Bronchial epithelial cell (primary cell): ENCODE data around the gene CTSS. TPM values are rescaled to one million over a fixed set of nuclear protein-coding genes. Genes with fewer than 3 reads are reported as not detected.
A peak's percentile ranks its signal among the peaks of the same experiment; 100 is the strongest.

Experiments
- DNase-seq: peaks from one replicate; pipeline ENCODE4 v3.0.0-alpha.2; 2010; ENCODE audit warnings: low read depth
- FAIRE-seq: peaks from 2 replicates; lab custom pipeline; 2011; peaks lifted over from hg19 to GRCh38; lab: Jason Lieb, UNC
- H3K27me3 ChIP-seq: 2 replicates; pipeline ENCODE4 v1.5.1; 2011; ENCODE audit warnings: low read length; ENCODE audit not compliant: control insufficient read depth, insufficient read depth
- H3K36me3 ChIP-seq: 2 replicates; pipeline ENCODE4 v1.5.1; 2011; ENCODE audit warnings: low read length; ENCODE audit not compliant: control insufficient read depth, insufficient read depth
- H3K4me3 ChIP-seq: 2 replicates; pipeline ENCODE4 v1.5.1; 2011; ENCODE audit warnings: mild to moderate bottlenecking, low read depth, low read length, control low read depth
- total RNA-seq: library from RNA; depleted of rRNA; stranded (reverse); fragments of >200 nt; gene quantifications from 2 replicates; pipeline ENCODE4 v1.2.1, GENCODE V29; 2014
- TF ChIP-seq, protein P1 (sequence below): IDR thresholded peaks from 2 replicates; pipeline ENCODE4 v1.5.1; 2011; ENCODE audit warnings: mild to moderate bottlenecking, moderate library complexity, low read length, control low read depth, inconsistent platforms; ENCODE audit not compliant: insufficient read depth, severe bottlenecking

CTSS gene
- total RNA-seq, 1 donor from 2014 or later, result 0.53 TPM

GRCh38 chr1:150808121-150808520, 42.5 kb upstream of the CTSS start, which contains the start of gene CTSK:
TSS of gene CTSK (minus strand) at chr1:150808260. CDS start at chr1:150806805, 1,455 bp downstream.
- no peak for FAIRE-seq
- DNase-seq, result no peak
- Histone ChIP-seq H3K27me3 (no peaks in the 10 kb centered on the region), H3K36me3 (peaks cover 1% of the 10 kb centered on the region), H3K4me3 (no peak within 1 kb of the TSS)
- TF ChIP-seq, protein P1, sequence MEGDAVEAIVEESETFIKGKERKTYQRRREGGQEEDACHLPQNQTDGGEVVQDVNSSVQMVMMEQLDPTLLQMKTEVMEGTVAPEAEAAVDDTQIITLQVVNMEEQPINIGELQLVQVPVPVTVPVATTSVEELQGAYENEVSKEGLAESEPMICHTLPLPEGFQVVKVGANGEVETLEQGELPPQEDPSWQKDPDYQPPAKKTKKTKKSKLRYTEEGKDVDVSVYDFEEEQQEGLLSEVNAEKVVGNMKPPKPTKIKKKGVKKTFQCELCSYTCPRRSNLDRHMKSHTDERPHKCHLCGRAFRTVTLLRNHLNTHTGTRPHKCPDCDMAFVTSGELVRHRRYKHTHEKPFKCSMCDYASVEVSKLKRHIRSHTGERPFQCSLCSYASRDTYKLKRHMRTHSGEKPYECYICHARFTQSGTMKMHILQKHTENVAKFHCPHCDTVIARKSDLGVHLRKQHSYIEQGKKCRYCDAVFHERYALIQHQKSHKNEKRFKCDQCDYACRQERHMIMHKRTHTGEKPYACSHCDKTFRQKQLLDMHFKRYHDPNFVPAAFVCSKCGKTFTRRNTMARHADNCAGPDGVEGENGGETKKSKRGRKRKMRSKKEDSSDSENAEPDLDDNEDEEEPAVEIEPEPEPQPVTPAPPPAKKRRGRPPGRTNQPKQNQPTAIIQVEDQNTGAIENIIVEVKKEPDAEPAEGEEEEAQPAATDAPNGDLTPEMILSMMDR, result no peak

GRCh38 chr1:150807249-150808023, 41.9 kb upstream of the CTSS start:
- peaks cover 1% of the 10 kb centered on the region for H3K36me3 ChIP-seq
- H3K4me3 ChIP-seq, result no peak overlapping the region
- no peak for FAIRE-seq
- no peaks in the 10 kb centered on the region for H3K27me3 ChIP-seq
- TF ChIP-seq, protein P1, result no peak
- DNase-seq, result no peak

- TF ChIP-seq, protein P1, result no peak
- Histone ChIP-seq H3K4me3 (no peak overlapping the region), H3K27me3 (no peaks in the 10 kb centered on the region), H3K36me3 (no peaks in the 10 kb centered on the region)
- no peak for DNase-seq
- FAIRE-seq, result no peak
Observed at GRCh38 chr1:150805899-150806298, 40.3 kb upstream of the CTSS start.

GRCh38 chr1:150804671-150805070, 39.1 kb upstream of the CTSS start:
- no peak for FAIRE-seq
- Histone ChIP-seq H3K27me3 (no peaks in the 10 kb centered on the region), H3K36me3 (no peaks in the 10 kb centered on the region), H3K4me3 (no peak overlapping the region)
- TF ChIP-seq, protein P1, result no peak
- DNase-seq, result peak; percentile 57

DNA sequence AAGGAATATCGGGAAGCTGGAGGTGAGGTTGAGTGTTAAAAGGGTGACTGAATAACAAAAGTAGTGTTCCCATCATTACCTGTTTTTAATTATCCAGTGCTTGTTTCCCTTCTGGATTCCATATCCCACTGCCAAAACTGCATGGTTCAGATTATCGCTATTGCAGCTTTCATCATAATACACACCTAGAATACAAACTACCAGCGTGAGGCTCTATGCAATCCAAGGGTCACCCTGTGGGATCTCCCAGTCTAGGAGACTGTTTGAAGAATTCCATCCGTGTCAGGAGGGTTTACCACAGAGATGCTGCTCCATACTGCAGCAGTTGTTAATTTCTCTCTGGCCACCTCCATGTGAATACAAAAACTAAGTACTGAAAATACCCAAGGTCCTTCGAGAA, 33.5 kb upstream of the CTSS start:
- FAIRE-seq, result no peak
- TF ChIP-seq, protein P1, result no peak
- no peak overlapping the region for H3K4me3 ChIP-seq
- no peak for DNase-seq
- H3K27me3 ChIP-seq, result no peaks in the 10 kb centered on the region
- no peaks in the 10 kb centered on the region for H3K36me3 ChIP-seq
